GM10847 (cell line): ENCODE data around the gene SLAMF7.

Source experiments
- POLR2A ChIP-seq: IDR thresholded peaks from 2 replicates; pipeline ENCODE4 v1.6.1; 2011; ENCODE audit not compliant: insufficient read length; ENCODE audit errors: extremely low read depth

Gene SLAMF7

GRCh38 chr1:160800645-160801408, 61.8 kb downstream of the SLAMF7 start:
- no peak for TF ChIP-seq POLR2A

GRCh38 chr1:160801836-160802580, 63.0 kb downstream of the SLAMF7 start:
- no peak for TF ChIP-seq POLR2A
